Neutrophil (primary cell): Measurements from ENCODE around the gene DNAJB8.

Source experiments
- H3K27ac ChIP-seq: fragments of 200-600 bp; sonication (generic); 2 replicates; pipeline ENCODE4 v1.5.1; 2016; ENCODE audit warnings: mild to moderate bottlenecking, moderate library complexity
- H3K27me3 ChIP-seq: fragments of 200-600 bp; sonication (generic); 2 replicates; pipeline ENCODE4 v1.6.0; 2016; ENCODE audit warnings: mild to moderate bottlenecking
- H3K36me3 ChIP-seq: fragments of 200-600 bp; sonication (generic); 2 replicates; pipeline ENCODE4 v1.5.1; 2017
- H3K4me1 ChIP-seq, 2 experiments: fragments of 200-600 bp in 1 of 2; sonication (generic) in 1 of 2; 1 replicate in 1 of 2; 2 replicates in 1 of 2; pipeline versions ENCODE4 v1.5.1 to v1.6.1; 2013 to 2016; ENCODE audit warnings: low read depth in 1 of 2, low read length in 1 of 2, mild to moderate bottlenecking in 1 of 2, moderate library complexity in 1 of 2; ENCODE audit not compliant: control insufficient read depth in 1 of 2, insufficient read depth in 1 of 2
- H3K4me3 ChIP-seq, 2 experiments: fragments of 200-600 bp in 1 of 2; sonication (generic) in 1 of 2; 1 replicate in 1 of 2; 2 replicates in 1 of 2; pipeline ENCODE4 v1.5.1; 2013 to 2016; ENCODE audit warnings: low read depth in 1 of 2, low read length in 1 of 2, mild to moderate bottlenecking in 1 of 2, moderate library complexity in 1 of 2
- H3K9me3 ChIP-seq: fragments of 200-600 bp; sonication (generic); 2 replicates; pipeline ENCODE4 v1.5.1; 2016
- TF ChIP-seq, protein P1 (sequence below): fragments of 200-600 bp; sonication (generic); IDR thresholded peaks from 2 replicates; pipeline ENCODE4 v1.5.1; 2016; ENCODE audit warnings: antibody characterized with exemption

The DNAJB8 gene

DNA sequence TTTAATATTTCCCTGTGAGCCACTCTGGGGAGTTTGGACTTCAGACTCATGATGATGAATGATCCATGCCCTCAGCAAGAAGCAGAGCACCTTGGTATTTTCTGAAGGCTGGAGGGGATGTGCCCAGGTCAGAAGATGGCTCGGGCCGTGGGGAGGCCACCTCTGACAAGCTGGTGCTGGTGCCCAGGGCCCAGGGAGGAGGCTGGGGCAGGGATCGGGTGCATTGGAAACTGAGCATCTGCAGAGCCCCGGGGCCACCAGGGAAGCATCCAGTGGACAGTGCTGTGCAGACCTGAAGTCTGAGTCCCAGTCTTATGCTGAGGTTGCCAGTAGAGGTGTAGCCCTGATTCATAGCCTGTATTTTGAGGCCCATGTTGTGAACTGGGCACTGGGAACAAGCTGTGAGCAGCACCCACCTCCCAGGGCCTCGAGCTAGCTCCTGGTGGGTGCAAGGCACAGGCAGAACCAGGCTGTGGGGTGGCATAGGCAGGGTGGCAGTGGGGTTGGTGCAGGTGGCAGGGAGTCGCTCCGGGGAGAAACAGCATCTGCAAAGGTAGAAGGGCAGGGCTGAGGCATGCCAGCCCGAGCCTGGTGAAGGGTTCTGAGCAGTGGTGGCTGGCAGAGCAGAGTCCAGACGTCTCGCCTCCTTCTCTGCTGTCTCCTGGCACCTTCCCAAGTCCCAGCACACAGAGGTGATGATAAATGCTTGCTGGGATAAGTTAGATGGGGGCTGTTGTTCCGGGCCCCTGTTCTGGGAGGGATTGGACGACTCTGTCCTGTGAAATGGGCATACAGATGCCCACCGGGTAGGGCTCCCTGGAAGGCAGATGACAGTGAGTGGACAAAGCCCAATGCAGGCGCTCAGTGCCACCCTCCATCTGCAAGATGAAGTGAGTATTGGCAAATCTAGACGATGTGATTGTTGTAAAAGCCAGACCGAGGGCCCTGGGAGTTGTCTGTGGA is 10.6 kb downstream of the DNAJB8 start:
- TF ChIP-seq, protein P1, sequence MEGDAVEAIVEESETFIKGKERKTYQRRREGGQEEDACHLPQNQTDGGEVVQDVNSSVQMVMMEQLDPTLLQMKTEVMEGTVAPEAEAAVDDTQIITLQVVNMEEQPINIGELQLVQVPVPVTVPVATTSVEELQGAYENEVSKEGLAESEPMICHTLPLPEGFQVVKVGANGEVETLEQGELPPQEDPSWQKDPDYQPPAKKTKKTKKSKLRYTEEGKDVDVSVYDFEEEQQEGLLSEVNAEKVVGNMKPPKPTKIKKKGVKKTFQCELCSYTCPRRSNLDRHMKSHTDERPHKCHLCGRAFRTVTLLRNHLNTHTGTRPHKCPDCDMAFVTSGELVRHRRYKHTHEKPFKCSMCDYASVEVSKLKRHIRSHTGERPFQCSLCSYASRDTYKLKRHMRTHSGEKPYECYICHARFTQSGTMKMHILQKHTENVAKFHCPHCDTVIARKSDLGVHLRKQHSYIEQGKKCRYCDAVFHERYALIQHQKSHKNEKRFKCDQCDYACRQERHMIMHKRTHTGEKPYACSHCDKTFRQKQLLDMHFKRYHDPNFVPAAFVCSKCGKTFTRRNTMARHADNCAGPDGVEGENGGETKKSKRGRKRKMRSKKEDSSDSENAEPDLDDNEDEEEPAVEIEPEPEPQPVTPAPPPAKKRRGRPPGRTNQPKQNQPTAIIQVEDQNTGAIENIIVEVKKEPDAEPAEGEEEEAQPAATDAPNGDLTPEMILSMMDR: no peak
- Histone ChIP-seq H3K9me3 (no peaks in the 10 kb centered on the region), H3K4me1 (no peaks in the 10 kb centered on the region), H3K27me3 (peaks cover 76% of the 10 kb centered on the region), H3K4me3 (no peak overlapping the region), H3K27ac (no peak overlapping the region), H3K36me3 (no peaks in the 10 kb centered on the region)

DNA sequence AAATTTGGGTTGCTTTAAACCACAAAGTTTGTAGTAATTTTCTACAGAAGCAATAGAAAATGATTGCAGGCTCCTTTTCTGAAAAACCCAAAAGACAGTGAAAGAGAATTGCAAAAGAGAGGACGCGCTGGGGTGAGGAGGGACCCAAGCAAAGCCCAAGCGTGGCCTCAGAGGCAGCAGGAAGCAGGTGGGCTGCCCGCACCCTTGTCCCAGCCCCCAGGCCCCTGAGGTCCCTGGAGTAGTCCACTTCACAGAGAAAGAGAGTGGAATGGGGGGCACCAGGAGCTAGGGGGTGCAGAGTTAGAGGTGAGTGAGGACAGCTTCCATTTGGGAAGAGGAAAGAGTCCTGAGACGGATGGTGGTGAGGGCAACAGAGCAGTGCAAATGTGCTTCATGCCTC is 11.6 kb downstream of the DNAJB8 start:
- Histone ChIP-seq H3K4me1 (no peaks in the 10 kb centered on the region), H3K27ac (no peak overlapping the region), H3K36me3 (no peaks in the 10 kb centered on the region), H3K4me3 (no peak overlapping the region), H3K27me3 (peaks cover 85% of the 10 kb centered on the region), H3K9me3 (no peaks in the 10 kb centered on the region)
- TF ChIP-seq, protein P1: no peak

DNA sequence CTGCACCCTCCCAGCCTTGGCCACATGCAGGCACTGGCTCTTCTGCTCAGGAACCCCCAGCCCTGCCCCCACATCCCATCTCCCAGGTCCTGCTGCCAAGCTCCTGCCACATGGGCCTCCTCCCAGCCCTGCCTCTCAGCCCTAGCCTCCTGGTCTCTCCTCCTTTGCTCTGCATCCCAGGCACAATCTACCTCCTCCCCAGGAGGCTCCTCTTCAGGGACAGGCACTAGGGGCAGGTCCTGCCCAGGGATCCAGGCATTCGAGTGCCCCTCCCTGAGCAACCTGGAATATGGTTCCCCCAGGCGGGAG is 12.4 kb downstream of the DNAJB8 start:
- Histone ChIP-seq H3K9me3 (no peaks in the 10 kb centered on the region), H3K4me3 (no peak overlapping the region), H3K27me3 (peaks cover 88% of the 10 kb centered on the region), H3K4me1 (no peaks in the 10 kb centered on the region), H3K27ac (no peak overlapping the region), H3K36me3 (no peaks in the 10 kb centered on the region)
- TF ChIP-seq, protein P1: no peak

DNA sequence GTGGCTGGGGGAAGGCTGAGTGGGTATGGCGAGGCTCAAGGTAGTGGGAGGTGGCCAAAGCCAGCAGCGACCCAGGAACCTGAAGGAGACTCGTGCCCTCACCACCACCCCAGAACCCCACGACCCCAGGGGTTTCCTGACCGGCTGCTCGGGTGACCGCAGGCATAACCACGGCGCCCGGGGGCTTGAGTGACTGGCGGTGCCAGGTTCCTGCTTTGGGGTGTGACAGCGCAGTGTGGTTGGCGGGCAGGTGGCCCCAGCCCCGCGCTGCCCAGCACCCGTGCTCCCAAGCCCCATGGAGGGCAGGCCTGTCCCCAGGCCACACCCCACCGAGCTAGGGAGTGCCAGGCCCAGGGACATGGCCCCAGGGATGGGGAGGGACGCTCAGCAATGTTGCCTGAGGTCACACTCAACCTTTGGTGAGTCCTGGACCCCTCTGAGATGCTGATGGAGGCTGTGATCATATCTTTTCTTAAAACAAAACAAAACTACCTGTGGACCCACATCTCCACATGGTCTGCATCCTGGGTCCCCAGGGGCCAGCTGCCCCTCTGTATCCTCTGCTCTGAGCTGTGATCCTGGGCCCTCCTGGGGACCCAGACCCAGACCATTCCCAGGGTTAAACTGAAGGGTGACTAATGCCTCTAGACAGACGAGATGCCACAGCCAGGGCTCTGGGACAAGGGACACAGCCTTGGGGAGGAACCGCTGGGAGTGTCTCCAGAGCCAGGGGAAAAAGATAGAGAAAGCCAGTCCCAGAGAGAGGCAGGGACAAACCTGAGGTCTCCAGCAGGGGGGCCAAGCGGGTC is 13.0 kb downstream of the DNAJB8 start:
- Histone ChIP-seq H3K9me3 (no peaks in the 10 kb centered on the region), H3K4me1 (no peaks in the 10 kb centered on the region), H3K36me3 (no peaks in the 10 kb centered on the region), H3K27me3 (peaks cover 94% of the 10 kb centered on the region), H3K4me3 (no peak overlapping the region), H3K27ac (no peak overlapping the region)
- TF ChIP-seq, protein P1: no peak

DNA sequence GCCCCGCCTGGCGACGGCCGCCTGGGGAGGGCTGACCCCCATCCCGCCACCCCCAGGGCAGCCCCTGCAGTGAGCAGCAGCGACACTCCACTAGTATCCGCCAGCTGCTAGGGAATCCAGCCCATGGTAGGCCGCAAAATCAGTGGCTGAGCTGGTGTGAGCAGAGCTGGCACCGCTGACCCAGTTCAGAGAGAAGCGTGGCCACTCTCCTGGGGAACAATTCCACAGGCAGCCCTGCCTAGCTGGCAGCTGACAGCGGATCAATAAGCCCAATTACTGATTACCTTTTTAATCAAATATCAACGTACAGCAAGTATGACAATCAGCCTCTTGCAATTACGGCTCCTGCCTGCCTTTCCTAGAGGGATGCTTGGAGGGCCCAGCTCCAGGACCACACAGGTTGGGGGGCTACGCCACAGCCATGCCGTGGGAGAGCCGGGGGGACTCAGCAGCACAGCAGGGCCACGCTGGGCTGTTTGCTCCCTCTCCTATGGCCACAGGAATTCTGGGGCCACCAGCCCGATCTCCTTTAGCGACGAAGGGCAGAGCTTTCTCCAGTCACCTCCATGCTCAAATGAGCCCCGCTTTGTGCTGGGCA is 13.9 kb downstream of the DNAJB8 start:
- Histone ChIP-seq H3K27me3 (peaks cover 98% of the 10 kb centered on the region), H3K36me3 (no peaks in the 10 kb centered on the region), H3K4me3 (no peak overlapping the region), H3K4me1 (no peaks in the 10 kb centered on the region), H3K27ac (no peak overlapping the region), H3K9me3 (no peaks in the 10 kb centered on the region)
- TF ChIP-seq, protein P1: no peak
